HG03066 (cell line): ENCODE results near the gene IL1RAP.

Experiments
- ATAC-seq: cut with Tn5 transposase; IDR thresholded peaks from one replicate; pipeline ENCODE4 v1.9.1; 2021; ENCODE audit warnings: low read depth; ENCODE audit not compliant: unreplicated experiment

The IL1RAP gene

DNA sequence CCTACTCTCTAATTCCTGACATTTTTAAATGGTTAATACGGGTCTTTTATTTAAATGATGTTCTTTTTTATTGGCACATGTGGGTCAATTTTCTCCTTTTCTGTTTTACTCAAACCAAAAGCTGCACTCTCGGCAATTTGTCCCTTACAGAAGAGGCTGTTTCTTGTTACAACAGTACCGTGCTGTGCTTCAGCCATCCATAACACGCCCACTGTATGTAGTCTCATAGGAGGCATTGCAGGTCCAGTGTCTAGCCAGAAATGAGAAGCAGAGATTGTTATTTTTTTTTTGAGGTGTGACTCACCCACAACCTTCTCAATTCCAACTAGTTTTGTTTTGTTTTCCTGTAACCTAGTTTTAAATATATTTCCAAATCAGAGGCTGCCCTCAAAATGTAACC lies 184.0 kb downstream of the IL1RAP start:
- no peak for ATAC-seq

DNA sequence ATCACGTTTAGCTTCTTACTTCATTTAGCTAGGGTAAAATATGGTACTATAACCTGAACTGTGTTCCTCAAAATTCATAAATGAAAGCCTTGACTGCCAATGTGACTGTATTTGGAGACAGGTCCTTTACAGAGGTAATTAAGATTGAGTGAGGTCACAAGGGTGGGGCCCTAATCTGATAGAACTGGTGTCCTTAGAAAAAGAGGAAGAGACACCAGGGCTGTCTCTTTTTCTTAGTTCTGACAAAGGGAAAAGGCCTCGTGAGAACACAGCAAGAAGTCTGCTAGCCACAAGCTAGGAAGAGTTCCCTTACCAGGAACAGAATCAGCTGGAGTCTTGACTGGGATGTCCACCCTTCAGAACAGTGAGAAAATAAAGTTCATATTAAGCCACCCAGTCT lies 185.9 kb downstream of the IL1RAP start:
- no peak for ATAC-seq

DNA sequence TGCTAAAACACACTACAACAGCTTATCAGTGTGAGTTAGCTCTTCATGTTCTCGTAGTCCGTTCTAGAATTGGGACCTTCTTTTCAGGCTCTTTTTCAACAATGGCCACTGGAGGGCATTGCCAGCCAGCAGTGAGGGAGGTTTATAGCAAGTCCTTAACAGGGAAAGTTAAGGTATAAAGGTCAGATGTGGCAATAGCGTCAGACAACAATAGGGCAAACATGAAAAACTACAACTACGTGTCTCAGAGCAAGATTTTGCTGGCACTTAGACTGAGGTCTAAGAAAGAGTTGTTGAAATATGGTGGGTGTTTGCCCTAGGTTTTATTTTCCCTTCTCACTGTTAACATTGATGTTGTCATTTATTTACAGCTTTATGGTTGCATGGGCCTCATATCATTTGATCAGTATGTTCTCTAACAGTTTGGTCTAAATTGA lies 187.2 kb downstream of the IL1RAP start:
- ATAC-seq: no peak

DNA sequence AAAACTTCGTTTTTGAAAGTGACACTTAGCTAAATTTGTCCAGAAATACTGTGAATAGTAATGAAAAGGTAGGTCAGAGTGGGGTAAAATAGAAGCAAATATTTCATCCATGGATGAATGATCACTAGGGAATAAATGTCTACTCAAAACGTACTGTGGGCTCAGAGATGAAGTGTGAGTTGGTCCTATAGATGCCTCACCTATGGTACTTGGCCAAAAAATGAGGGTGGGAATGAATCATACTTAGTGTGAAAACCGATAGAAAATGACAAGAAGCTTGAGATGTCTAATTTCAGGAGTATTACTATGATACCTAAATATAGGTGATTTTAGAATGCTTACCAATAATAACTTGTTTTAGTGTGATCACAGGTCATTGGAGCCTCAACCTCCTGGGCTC lies 192.7 kb downstream of the IL1RAP start:
- no peak for ATAC-seq
